ENCODE results near the gene MICB. TPM values are rescaled to one million over a fixed set of nuclear protein-coding genes. Genes with fewer than 3 reads are reported as not detected.

Gene MICB
- polyA plus RNA-seq, 2 donors = 0.29 to 0.77 TPM

- no peaks in the 10 kb centered on the region for H3K9me3 ChIP-seq (ENCODE audit: control insufficient read depth in 2 of 2, insufficient read depth in 1 of 2, low read depth in 1 of 2, low read length in 1 of 2)
- WGBS, 2 donors = 88 to 90% methylated on average over 4 of the region's 4 CpGs
Measured at GRCh38 chr6:31528307-31528777, 30.4 kb downstream of the MICB start.

DNA sequence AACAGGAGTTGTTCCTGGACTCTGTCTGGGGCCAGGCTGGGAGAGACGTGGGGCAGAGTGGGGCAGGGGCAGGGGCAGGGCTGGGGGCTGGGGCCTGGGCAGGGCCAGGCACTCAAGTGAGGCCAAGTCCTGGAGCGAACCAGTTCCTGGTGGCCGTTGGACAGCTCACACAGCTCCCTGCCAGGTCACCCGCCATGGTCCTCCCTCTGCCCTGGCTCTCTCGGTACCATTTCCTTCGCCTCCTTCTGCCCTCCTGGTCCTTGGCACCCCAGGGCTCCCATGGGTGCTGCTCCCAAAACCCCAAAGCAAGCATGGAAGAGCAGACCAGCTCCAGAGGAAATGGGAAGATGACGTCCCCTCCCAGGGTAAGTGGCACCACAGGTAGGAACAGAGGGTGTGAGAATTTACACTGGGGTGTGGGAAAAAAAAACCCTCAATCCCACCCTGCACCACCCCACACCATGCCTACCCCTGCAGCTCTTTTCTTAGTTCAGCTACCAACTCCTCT is 30.9 kb downstream of the MICB start, which contains the start of gene MCCD1:
Gene MCCD1, plus strand, starts transcription at position 142 of the 508 bp plus-strand sequence. Its CDS starts 53 bp downstream, at position 195.
- H3K4me1 ChIP-seq (ENCODE audit: control insufficient read depth in 2 of 2, insufficient read depth in 2 of 2, low read length in 1 of 2) = peaks cover 0 to 5% of the 10 kb centered on the region in 2 donors
- H3K4me3 ChIP-seq (ENCODE audit: low read depth in 1 of 2, low read length in 2 of 2) = no peak within 1 kb of the TSS
- H3K27me3 ChIP-seq (ENCODE audit: control insufficient read depth in 1 of 2, insufficient read depth in 2 of 2, low read length in 2 of 2) = no peaks in the 10 kb centered on the region
- H3K27ac ChIP-seq (ENCODE audit: low read depth in 2 of 2, low read length in 1 of 2) = no peak within 1 kb of the TSS
- WGBS, 2 donors = 71 to 73% methylated on average over 7 of the region's 7 CpGs
- peaks cover 0 to 23% of the 10 kb centered on the region in 2 donors for H3K36me3 ChIP-seq (ENCODE audit: control insufficient read depth in 2 of 2, insufficient read depth in 2 of 2, low read length in 1 of 2)
- H3K9me3 ChIP-seq (ENCODE audit: control insufficient read depth in 2 of 2, insufficient read depth in 1 of 2, low read depth in 1 of 2, low read length in 1 of 2) = no peaks in the 10 kb centered on the region

More at GRCh38 chr6:31528307-31528777, 30.4 kb downstream of the MICB start:
- Histone ChIP-seq H3K4me3 (ENCODE audit: low read depth in 1 of 2, low read length in 2 of 2) (no peak overlapping the region), H3K4me1 (ENCODE audit: control insufficient read depth in 2 of 2, insufficient read depth in 2 of 2, low read length in 1 of 2) (peaks cover 0 to 5% of the 10 kb centered on the region in 2 donors), H3K27ac (ENCODE audit: low read depth in 2 of 2, low read length in 1 of 2) (no peak overlapping the region), H3K27me3 (ENCODE audit: control insufficient read depth in 1 of 2, insufficient read depth in 2 of 2, low read length in 2 of 2) (no peaks in the 10 kb centered on the region), H3K36me3 (ENCODE audit: control insufficient read depth in 2 of 2, insufficient read depth in 2 of 2, low read length in 1 of 2) (peaks cover 0 to 23% of the 10 kb centered on the region in 2 donors)

DNA sequence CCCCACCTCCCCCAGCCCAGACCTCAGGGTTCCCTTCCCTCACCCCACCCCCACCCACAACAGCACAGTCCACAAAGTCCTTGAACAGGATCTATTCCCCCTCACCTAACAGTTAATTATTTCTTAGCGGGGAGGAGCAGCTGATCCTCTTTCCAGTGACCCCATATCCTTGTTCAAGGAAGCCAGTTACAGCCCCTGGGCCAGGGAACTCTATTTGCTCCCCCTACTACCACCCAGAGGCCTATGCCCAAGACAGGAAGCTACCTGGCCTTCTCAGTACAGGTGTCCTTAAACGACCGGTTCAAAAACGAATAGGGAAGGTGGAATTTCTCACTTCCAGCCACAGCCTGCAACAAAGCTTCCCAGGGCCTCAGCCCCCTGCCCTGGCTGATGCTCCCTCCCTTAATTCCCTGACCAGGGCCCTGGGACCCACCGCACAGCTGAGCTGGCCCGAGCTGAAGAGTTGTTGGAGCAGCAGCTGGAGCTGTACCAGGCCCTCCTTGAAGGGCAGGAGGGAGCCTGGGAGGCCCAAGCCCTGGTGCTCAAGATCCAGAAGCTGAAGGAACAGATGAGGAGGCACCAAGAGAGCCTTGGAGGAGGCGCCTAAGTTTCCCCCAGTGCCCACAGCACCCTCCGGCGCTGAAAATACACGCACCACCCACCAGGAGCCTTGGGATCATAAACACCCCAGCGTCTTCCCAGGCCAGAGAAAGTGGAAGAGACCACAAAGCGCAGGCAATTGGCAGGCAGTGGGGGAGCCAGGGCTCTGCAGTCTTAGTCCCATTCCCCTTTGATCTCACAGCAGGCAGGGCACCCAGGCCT is 31.6 kb downstream of the MICB start:
- no peak overlapping the region for H3K27ac ChIP-seq (ENCODE audit: low read depth in 2 of 2, low read length in 1 of 2)
- H3K36me3 ChIP-seq (ENCODE audit: control insufficient read depth in 2 of 2, insufficient read depth in 2 of 2, low read length in 1 of 2) = peaks cover 1 to 29% of the 10 kb centered on the region in 2 donors
- H3K27me3 ChIP-seq (ENCODE audit: control insufficient read depth in 1 of 2, insufficient read depth in 2 of 2, low read length in 2 of 2) = no peaks in the 10 kb centered on the region
- 42 to 53% methylated on average over 11 to 12 of the region's 12 CpGs for WGBS, 2 donors
- no peak overlapping the region for H3K4me3 ChIP-seq (ENCODE audit: low read depth in 1 of 2, low read length in 2 of 2)
- no peaks in the 10 kb centered on the region for H3K9me3 ChIP-seq (ENCODE audit: control insufficient read depth in 2 of 2, insufficient read depth in 1 of 2, low read depth in 1 of 2, low read length in 1 of 2)
- peaks cover 0 to 5% of the 10 kb centered on the region in 2 donors for H3K4me1 ChIP-seq (ENCODE audit: control insufficient read depth in 2 of 2, insufficient read depth in 2 of 2, low read length in 1 of 2)

GRCh38 chr6:31530659-31531058 is 32.7 kb downstream of the MICB start:
- Histone ChIP-seq H3K4me3 (ENCODE audit: low read depth in 1 of 2, low read length in 2 of 2) (no peak overlapping the region), H3K9me3 (ENCODE audit: control insufficient read depth in 2 of 2, insufficient read depth in 1 of 2, low read depth in 1 of 2, low read length in 1 of 2) (no peaks in the 10 kb centered on the region), H3K4me1 (ENCODE audit: control insufficient read depth in 2 of 2, insufficient read depth in 2 of 2, low read length in 1 of 2) (peaks cover 0 to 5% of the 10 kb centered on the region in 2 donors), H3K27me3 (ENCODE audit: control insufficient read depth in 1 of 2, insufficient read depth in 2 of 2, low read length in 2 of 2) (no peaks in the 10 kb centered on the region), H3K27ac (ENCODE audit: low read depth in 2 of 2, low read length in 1 of 2) (no peak overlapping the region), H3K36me3 (ENCODE audit: control insufficient read depth in 2 of 2, insufficient read depth in 2 of 2, low read length in 1 of 2) (peaks cover 9 to 36% of the 10 kb centered on the region in 2 donors)
- WGBS, 2 donors = 65% methylated on average over 6 of the region's 6 CpGs

DNA sequence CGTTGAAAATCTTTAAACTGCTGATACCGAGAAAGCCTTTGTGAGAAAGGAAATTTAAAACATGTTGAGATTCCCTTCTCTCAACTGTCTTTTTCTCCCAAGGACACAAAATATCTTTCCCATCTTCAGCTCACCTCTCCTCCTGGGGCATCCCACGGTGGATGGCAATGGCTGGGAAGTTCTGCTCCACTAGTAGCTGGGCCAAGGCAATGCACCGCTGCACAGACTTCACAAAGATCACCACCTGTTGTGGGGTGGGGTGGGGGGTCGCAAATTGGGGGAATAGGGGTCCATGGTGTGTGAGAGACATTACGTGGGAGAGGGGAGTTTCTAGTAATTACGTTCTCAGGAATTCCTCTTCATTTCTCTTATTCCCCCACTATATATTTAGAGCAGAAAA is 33.2 kb downstream of the MICB start:
- Histone ChIP-seq H3K27ac (ENCODE audit: low read depth in 2 of 2, low read length in 1 of 2) (no peak overlapping the region), H3K36me3 (ENCODE audit: control insufficient read depth in 2 of 2, insufficient read depth in 2 of 2, low read length in 1 of 2) (peaks cover 9 to 36% of the 10 kb centered on the region in 2 donors), H3K27me3 (ENCODE audit: control insufficient read depth in 1 of 2, insufficient read depth in 2 of 2, low read length in 2 of 2) (no peaks in the 10 kb centered on the region), H3K9me3 (ENCODE audit: control insufficient read depth in 2 of 2, insufficient read depth in 1 of 2, low read depth in 1 of 2, low read length in 1 of 2) (no peaks in the 10 kb centered on the region), H3K4me1 (ENCODE audit: control insufficient read depth in 2 of 2, insufficient read depth in 2 of 2, low read length in 1 of 2) (no peaks in the 10 kb centered on the region), H3K4me3 (ENCODE audit: low read depth in 1 of 2, low read length in 2 of 2) (no peak overlapping the region)
- WGBS, 2 donors = 85 to 87% methylated on average over 7 of the region's 7 CpGs

- no peak overlapping the region for H3K27ac ChIP-seq (ENCODE audit: low read depth in 2 of 2, low read length in 1 of 2)
- no peak overlapping the region for H3K4me3 ChIP-seq (ENCODE audit: low read depth in 1 of 2, low read length in 2 of 2)
- peaks cover 9 to 41% of the 10 kb centered on the region in 2 donors for H3K36me3 ChIP-seq (ENCODE audit: control insufficient read depth in 2 of 2, insufficient read depth in 2 of 2, low read length in 1 of 2)
- H3K4me1 ChIP-seq (ENCODE audit: control insufficient read depth in 2 of 2, insufficient read depth in 2 of 2, low read length in 1 of 2) = no peaks in the 10 kb centered on the region
- 69 to 75% methylated on average over 9 of the region's 9 CpGs for WGBS, 2 donors
- no peaks in the 10 kb centered on the region for H3K9me3 ChIP-seq (ENCODE audit: control insufficient read depth in 2 of 2, insufficient read depth in 1 of 2, low read depth in 1 of 2, low read length in 1 of 2)
- H3K27me3 ChIP-seq (ENCODE audit: control insufficient read depth in 1 of 2, insufficient read depth in 2 of 2, low read length in 2 of 2) = no peaks in the 10 kb centered on the region
Measured at GRCh38 chr6:31531771-31532643, 34.1 kb downstream of the MICB start.

GRCh38 chr6:31532644-31533454 is 34.9 kb downstream of the MICB start:
- no peaks in the 10 kb centered on the region for H3K9me3 ChIP-seq (ENCODE audit: control insufficient read depth in 2 of 2, insufficient read depth in 1 of 2, low read depth in 1 of 2, low read length in 1 of 2)
- H3K4me3 ChIP-seq (ENCODE audit: low read depth in 1 of 2, low read length in 2 of 2) = no peak overlapping the region
- 55 to 62% methylated on average over 9 of the region's 9 CpGs for WGBS, 2 donors
- H3K27ac ChIP-seq (ENCODE audit: low read depth in 2 of 2, low read length in 1 of 2) = no peak overlapping the region
- H3K27me3 ChIP-seq (ENCODE audit: control insufficient read depth in 1 of 2, insufficient read depth in 2 of 2, low read length in 2 of 2) = no peaks in the 10 kb centered on the region
- no peaks in the 10 kb centered on the region for H3K4me1 ChIP-seq (ENCODE audit: control insufficient read depth in 2 of 2, insufficient read depth in 2 of 2, low read length in 1 of 2)
- H3K36me3 ChIP-seq (ENCODE audit: control insufficient read depth in 2 of 2, insufficient read depth in 2 of 2, low read length in 1 of 2) = peaks cover 9 to 41% of the 10 kb centered on the region in 2 donors

- Histone ChIP-seq H3K36me3 (ENCODE audit: control insufficient read depth in 2 of 2, insufficient read depth in 2 of 2, low read length in 1 of 2) (peaks cover 9 to 45% of the 10 kb centered on the region in 2 donors), H3K9me3 (ENCODE audit: control insufficient read depth in 2 of 2, insufficient read depth in 1 of 2, low read depth in 1 of 2, low read length in 1 of 2) (no peaks in the 10 kb centered on the region), H3K27me3 (ENCODE audit: control insufficient read depth in 1 of 2, insufficient read depth in 2 of 2, low read length in 2 of 2) (no peaks in the 10 kb centered on the region), H3K4me1 (ENCODE audit: control insufficient read depth in 2 of 2, insufficient read depth in 2 of 2, low read length in 1 of 2) (no peaks in the 10 kb centered on the region), H3K4me3 (ENCODE audit: low read depth in 1 of 2, low read length in 2 of 2) (no peak overlapping the region), H3K27ac (ENCODE audit: low read depth in 2 of 2, low read length in 1 of 2) (no peak overlapping the region)
- 79 to 84% methylated on average over 1 of the region's 1 CpG for WGBS, 2 donors
Measured at GRCh38 chr6:31533455-31533841, 35.5 kb downstream of the MICB start.

DNA sequence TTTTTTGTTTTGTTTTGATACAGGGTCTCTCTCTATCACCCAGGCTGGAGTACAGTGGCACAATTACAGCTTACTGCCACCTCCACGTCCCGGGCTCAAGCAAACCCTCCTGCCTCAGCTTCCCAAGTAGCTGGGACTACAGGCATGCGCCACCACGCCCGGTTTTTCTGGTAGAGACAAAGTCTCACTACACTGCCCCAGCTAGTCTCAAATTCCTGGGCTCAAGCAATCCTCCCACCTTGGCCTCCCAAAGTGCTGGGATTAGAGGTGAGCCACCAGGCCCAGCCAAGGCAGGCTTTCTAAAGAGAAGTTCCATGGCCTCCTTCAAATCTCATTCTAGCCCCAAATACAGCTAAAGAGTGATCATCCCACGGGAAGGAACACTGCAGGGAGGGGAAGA is 36.1 kb downstream of the MICB start:
- H3K4me1 ChIP-seq (ENCODE audit: control insufficient read depth in 2 of 2, insufficient read depth in 2 of 2, low read length in 1 of 2) = no peaks in the 10 kb centered on the region
- no peaks in the 10 kb centered on the region for H3K27me3 ChIP-seq (ENCODE audit: control insufficient read depth in 1 of 2, insufficient read depth in 2 of 2, low read length in 2 of 2)
- H3K9me3 ChIP-seq (ENCODE audit: control insufficient read depth in 2 of 2, insufficient read depth in 1 of 2, low read depth in 1 of 2, low read length in 1 of 2) = no peaks in the 10 kb centered on the region
- no peak overlapping the region for H3K27ac ChIP-seq (ENCODE audit: low read depth in 2 of 2, low read length in 1 of 2)
- WGBS, 2 donors = 88 to 94% methylated on average over 6 of the region's 6 CpGs
- H3K4me3 ChIP-seq (ENCODE audit: low read depth in 1 of 2, low read length in 2 of 2) = no peak overlapping the region
- H3K36me3 ChIP-seq (ENCODE audit: control insufficient read depth in 2 of 2, insufficient read depth in 2 of 2, low read length in 1 of 2) = peaks cover 9 to 47% of the 10 kb centered on the region in 2 donors
